ENCODE results near the gene PSMD13.

The PSMD13 gene

GRCh38 chr11:289712-290620, 53.2 kb downstream of the PSMD13 start:
- ATAC-seq: no peak

GRCh38 chr11:290621-291231, 54.0 kb downstream of the PSMD13 start:
- ATAC-seq: no peak

GRCh38 chr11:291281-292210, 54.8 kb downstream of the PSMD13 start:
- ATAC-seq: no peak

- ATAC-seq: no peak
Observed at GRCh38 chr11:292211-293121, 55.7 kb downstream of the PSMD13 start.

GRCh38 chr11:293271-293851, 56.6 kb downstream of the PSMD13 start:
- ATAC-seq: no peak

GRCh38 chr11:293852-294661, 57.3 kb downstream of the PSMD13 start:
- ATAC-seq: no peak

GRCh38 chr11:294780-295179, 58.0 kb downstream of the PSMD13 start:
- ATAC-seq: no peak

- no peak for ATAC-seq
Observed at GRCh38 chr11:295351-296170, 58.8 kb downstream of the PSMD13 start.

- no peak for ATAC-seq
Observed at GRCh38 chr11:296171-297050, 59.6 kb downstream of the PSMD13 start.

GRCh38 chr11:297051-297585, 60.3 kb downstream of the PSMD13 start:
- ATAC-seq: peak; percentile 5 to 9

GRCh38 chr11:297586-298405, 61.0 kb downstream of the PSMD13 start:
- peak; percentile 53 to 58 for ATAC-seq

- no peak for ATAC-seq
Observed at GRCh38 chr11:298406-299065, 61.8 kb downstream of the PSMD13 start.

- no peak for ATAC-seq
Observed at GRCh38 chr11:299081-299891, 62.5 kb downstream of the PSMD13 start, which contains the start of gene IFITM5. IFITM5 (minus strand) TSS chr11:299526; CDS start chr11:299490, 36 bp downstream.

- no peak for ATAC-seq
Observed at GRCh38 chr11:299951-300735, 63.4 kb downstream of the PSMD13 start.

Data from activated CD4-positive, CD25-positive, alpha-beta regulatory T cell treated with anti-CD3 and anti-CD28 coated beads, Interleukin-2, amount 50 U/mL, for 24 hours (primary cell).